ENCODE measurements around the gene CALN1. TPM values are rescaled to one million over a fixed set of nuclear protein-coding genes. Genes with fewer than 3 reads are reported as not detected.

CALN1 gene
- total and polyA plus RNA-seq, 2 of the 8 experiments (the other 6 are each of a cell fraction or from before 2014, with no cell fraction given), result 6.4 to 15.2 TPM

DNA sequence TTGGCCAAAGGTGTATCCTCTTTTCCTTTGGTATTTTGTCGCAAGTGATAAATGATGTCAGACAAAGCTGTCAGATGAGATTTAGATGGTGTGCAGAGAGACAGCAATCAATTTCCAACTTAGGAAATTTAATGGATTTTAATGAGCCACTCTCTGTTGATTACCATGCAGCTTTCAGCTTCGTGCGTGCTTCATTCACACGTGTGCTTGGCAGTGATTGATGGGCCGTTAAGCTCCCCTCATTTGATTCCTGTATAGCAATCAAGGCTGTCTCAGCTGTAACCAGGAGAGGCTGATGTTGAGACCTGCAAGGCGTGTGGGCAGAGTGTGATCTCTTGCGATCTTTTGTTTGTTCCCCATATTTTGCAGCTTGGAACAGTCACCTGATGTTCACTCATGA lies 439.6 kb downstream of the CALN1 start:
- TF ChIP-seq CREB1 (IDR thresholded peaks at IDR 0.05) (no peak), ASH2L (IDR thresholded peaks at IDR 0.05; ENCODE audit: low read length) (no peak), SIX5 (IDR thresholded peaks at IDR 0.05; ENCODE audit: low read depth, low read length) (no peak), NRF1 (IDR thresholded peaks at IDR 0.05; ENCODE audit: low read depth, low read length) (no peak), JUN (IDR thresholded peaks at IDR 0.05; ENCODE audit: low read depth, low read length) (no peak), KDM4A (IDR thresholded peaks at IDR 0.05; ENCODE audit: low read depth, low read length, severe bottlenecking) (no peak), SP4 (IDR thresholded peaks at IDR 0.05; ENCODE audit: low read length) (no peak), CBX8 (IDR thresholded peaks at IDR 0.05; ENCODE audit: borderline replicate concordance, low read depth, low read length) (no peak), NANOG (IDR thresholded peaks at IDR 0.05; ENCODE audit: insufficient read depth, low read depth, low read length, poor library complexity, severe bottlenecking) (no peak), CHD1 (IDR thresholded peaks at IDR 0.05; ENCODE audit: low read depth, low read length) (no peak), RAD21 (IDR thresholded peaks at IDR 0.05 in 1 of 2, conservative IDR thresholded peaks at IDR 0.05 in 1 of 2; ENCODE audit: low read depth in 2 of 2, low read length in 2 of 2) (no peak), RFX5 (IDR thresholded peaks at IDR 0.05; ENCODE audit: borderline replicate concordance, low read depth, low read length) (no peak), BRCA1 (IDR thresholded peaks at IDR 0.05; ENCODE audit: low read depth, low read length) (no peak), KDM5A (IDR thresholded peaks at IDR 0.05; ENCODE audit: low read length) (no peak), CBX5 (IDR thresholded peaks at IDR 0.05; ENCODE audit: low read depth, low read length) (no peak), POLR2AphosphoS5 (IDR thresholded peaks at IDR 0.05; ENCODE audit: low read depth, low read length) (no peak)
- H3K27me3 ChIP-seq (replicated peaks in 1 of 4; ENCODE audit: control insufficient read depth in 3 of 4, extremely low read depth in 1 of 4, insufficient read depth in 3 of 4, low read length in 3 of 4), result no peaks in the 10 kb centered on the region
- H2BK5ac ChIP-seq (ENCODE audit: low read depth, low read length), result no peak overlapping the region
- H2BK120ac ChIP-seq (replicated peaks; ENCODE audit: low read depth, low read length), result no peak overlapping the region
- H2AFZ ChIP-seq (ENCODE audit: low read length), result no peak overlapping the region
- DNase-seq (ENCODE audit: low read depth in 1 of 2, low spot score in 2 of 2) (no peak), FAIRE-seq (peak; percentile 28)
- no peak overlapping the region for H2AK5ac ChIP-seq (ENCODE audit: low read depth, low read length)
- ChIA-PET POLR2A (ENCODE audit: partially characterized antibody) (no interaction called here), CTCF (ENCODE audit: partially characterized antibody) (no interaction called here)
- H3K56ac ChIP-seq (replicated peaks; ENCODE audit: insufficient read length, low read depth, low read length), result no peak overlapping the region
- H2BK15ac ChIP-seq (ENCODE audit: low read length), result no peak overlapping the region
- H3K27ac ChIP-seq (ENCODE audit: low read depth, low read length), result no peak overlapping the region
- H3K4ac ChIP-seq (replicated peaks; ENCODE audit: insufficient read length, low read depth, low read length), result no peak overlapping the region
- H3K4me1 ChIP-seq (replicated peaks in 1 of 4; ENCODE audit: control insufficient read depth in 3 of 4, insufficient read depth in 4 of 4, low read length in 3 of 4), result no peaks in the 10 kb centered on the region
- no peak overlapping the region for H3K9ac ChIP-seq (replicated peaks in 1 of 4; ENCODE audit: extremely low read depth in 1 of 4, low read depth in 3 of 4, low read length in 3 of 4)
- no peaks in the 10 kb centered on the region for H3K79me2 ChIP-seq (ENCODE audit: control insufficient read depth in 1 of 2, insufficient read depth in 2 of 2, low read length in 2 of 2)
- no peaks in the 10 kb centered on the region for H3K9me3 ChIP-seq (ENCODE audit: insufficient read depth in 2 of 2, low read depth in 1 of 2, low read length in 1 of 2)
- no peak overlapping the region for H4K91ac ChIP-seq (replicated peaks; ENCODE audit: insufficient read length, low read length)
- no peak overlapping the region for H4K5ac ChIP-seq (ENCODE audit: insufficient read length, low read depth, low read length)
- no peak overlapping the region for H3K4me3 ChIP-seq (ENCODE audit: extremely low read depth in 1 of 4, insufficient read depth in 2 of 4, low read depth in 3 of 4, low read length in 4 of 4)
- H4K8ac ChIP-seq (ENCODE audit: extremely low read depth, insufficient read depth, low read length), result no peak overlapping the region
- H3K79me1 ChIP-seq (ENCODE audit: low read depth, low read length), result no peaks in the 10 kb centered on the region
- H3K23ac ChIP-seq (ENCODE audit: insufficient read length), result no peak overlapping the region
- H3K4me2 ChIP-seq (ENCODE audit: insufficient read depth in 1 of 2, low read depth in 2 of 2, low read length in 2 of 2), result no peak overlapping the region
- no peak overlapping the region for H2BK20ac ChIP-seq (ENCODE audit: low read length)
- no peaks in the 10 kb centered on the region for H3K36me3 ChIP-seq (ENCODE audit: control insufficient read depth in 2 of 4, insufficient read depth in 4 of 4, low read length in 3 of 4)
- H2BK12ac ChIP-seq (ENCODE audit: low read depth, low read length), result no peak overlapping the region
- H3K18ac ChIP-seq (ENCODE audit: extremely low read depth, low read length), result no peak overlapping the region
- no peaks in the 10 kb centered on the region; the same call in 1 of the 2 replicates for H3K23me2 ChIP-seq (ENCODE audit: low read depth, low read length)
- whole genome bisulfite sequencing, 2 experiments (ENCODE audit: extremely low coverage in 1 of 2, insufficient coverage in 1 of 2, insufficient read length in 1 of 2, insufficient replicate concordance in 2 of 2, low coverage in 1 of 2, low lambda C conversion rate in 2 of 2, missing lambda C conversion rate in 1 of 2), result 88% methylated on average over 7 of the region's 7 CpGs; no CpG with 5 or more reads in 1 of the 2 experiments
- no peak overlapping the region for H3K14ac ChIP-seq (ENCODE audit: insufficient read length)
- H4K20me1 ChIP-seq (replicated peaks in 1 of 2; ENCODE audit: control insufficient read depth in 1 of 2, insufficient read depth in 2 of 2, low read length in 2 of 2), result no peaks in the 10 kb centered on the region

All from H1 (cell line).